Activated CD8-positive, alpha-beta memory T cell treated with anti-CD3 and anti-CD28 coated beads, Interleukin-2, amount 50 U/mL, for 24 hours (primary cell): Measurements from ENCODE around the gene SIN3B.

Experiments
- DNase-seq: peaks from one replicate; pipeline ENCODE4 v3.0.0-alpha.2; 2020; ENCODE audit errors: extremely low read depth

Gene SIN3B

DNA sequence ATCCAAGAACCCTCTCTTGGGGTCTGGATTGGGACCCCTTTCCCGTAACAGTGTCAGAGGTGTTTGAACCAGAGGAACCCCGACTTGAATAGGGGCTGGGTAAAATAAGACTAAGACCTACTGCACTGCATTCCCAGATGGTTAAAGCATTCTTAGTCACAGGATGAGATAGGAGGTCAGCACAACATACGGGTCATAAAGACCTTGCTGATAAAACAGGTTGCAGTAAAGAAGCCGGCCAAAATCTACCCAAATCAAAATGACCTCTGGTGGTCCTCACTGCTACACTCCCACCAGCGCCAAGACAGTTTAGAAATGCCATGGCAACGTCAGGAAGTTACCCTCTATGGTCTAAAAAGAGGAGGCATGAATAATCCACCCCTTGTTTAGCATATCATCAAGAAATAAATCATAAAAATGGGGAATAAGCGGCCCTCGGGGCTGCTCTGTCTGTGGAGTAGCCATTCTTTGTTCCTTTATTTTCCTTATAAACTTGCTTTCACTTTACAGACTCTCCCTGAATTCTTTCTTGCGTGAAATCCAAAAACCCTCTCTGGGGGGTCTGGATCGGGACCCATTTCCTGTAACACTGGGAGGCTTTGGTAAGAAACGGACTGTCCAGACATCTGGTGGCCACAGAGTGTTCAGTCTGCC lies 4.4 kb upstream of the SIN3B start:
- no peak for DNase-seq

DNA sequence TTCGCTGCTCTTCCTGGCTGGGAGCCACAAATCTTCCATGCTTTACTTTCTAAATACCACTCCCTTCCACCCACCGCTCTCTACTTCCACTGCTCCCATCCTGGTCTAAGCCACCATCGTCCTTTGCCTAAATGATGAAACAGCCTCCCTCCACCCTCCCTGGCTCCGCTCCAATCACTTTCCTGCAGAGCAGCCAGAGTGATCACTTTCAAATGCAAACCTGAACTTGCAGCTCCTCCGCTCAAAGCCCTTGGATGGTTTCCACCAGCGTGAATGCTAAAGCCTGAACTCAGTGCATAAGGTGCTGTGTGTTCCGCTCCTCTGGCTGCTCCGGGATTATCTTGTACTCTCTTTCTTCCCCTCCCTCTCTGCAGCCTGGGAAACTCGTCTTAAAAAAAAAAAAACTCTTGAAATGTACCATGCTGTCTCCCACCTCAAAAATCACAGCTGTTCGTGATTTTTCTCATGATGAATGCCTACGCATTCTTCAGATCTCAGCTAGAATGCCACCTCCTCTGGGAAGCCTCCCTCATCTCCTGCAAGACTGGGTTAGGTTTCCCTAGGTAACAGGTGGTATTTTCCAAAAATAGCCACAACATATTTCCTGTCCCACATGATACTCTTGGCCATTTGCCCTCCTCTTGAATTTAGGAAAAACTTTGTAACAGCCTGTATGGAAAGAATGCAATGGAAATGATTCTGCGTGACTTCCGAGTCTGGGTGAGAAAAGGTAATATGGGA lies 3.7 kb upstream of the SIN3B start:
- no peak for DNase-seq

DNA sequence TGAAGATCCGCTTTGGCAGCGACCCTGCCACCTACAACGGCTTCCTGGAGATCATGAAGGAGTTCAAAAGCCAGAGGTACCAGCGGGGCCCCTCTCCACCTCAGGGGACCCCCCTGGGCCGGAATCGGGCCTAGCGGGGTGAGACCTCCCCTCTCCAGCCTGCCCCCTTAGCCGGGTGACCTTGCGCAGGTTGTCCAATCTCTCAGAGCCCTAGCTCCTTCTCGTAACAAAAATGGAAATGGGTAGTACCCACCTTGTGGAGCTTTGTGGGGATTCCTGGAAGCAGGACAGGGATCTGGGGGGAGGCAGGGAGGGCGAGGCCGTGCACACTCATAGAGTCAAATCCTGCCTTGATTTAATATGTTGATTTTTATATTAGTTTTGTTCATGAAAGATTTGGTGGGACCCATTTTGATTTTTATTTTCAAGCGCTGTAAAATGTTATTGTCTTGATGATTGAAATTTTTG lies 658 bp downstream of the SIN3B start:
- DNase-seq, result no peak

DNA sequence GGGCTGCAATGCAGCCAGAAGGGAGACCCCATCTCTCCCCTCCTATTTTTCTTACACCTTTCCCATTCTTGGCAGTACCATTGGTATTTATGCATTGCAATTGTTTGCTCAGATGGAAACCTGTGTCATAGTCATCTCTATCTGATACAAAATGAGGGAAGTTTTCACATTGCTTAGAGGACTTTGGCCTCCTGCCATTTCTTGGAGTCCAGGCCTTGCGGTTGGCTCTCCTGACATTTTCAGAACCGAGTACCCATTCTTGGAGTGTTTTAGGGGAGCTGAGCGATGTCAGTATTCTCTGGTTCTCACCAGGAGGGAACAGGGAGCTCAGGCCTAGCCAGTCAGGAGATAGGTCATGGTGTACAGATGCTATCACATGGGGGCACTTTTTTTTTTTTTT lies 1.5 kb downstream of the SIN3B start:
- no peak for DNase-seq

- no peak for DNase-seq
Measured at GRCh38 chr19:16831531-16831930, 2.3 kb downstream of the SIN3B start.

DNA sequence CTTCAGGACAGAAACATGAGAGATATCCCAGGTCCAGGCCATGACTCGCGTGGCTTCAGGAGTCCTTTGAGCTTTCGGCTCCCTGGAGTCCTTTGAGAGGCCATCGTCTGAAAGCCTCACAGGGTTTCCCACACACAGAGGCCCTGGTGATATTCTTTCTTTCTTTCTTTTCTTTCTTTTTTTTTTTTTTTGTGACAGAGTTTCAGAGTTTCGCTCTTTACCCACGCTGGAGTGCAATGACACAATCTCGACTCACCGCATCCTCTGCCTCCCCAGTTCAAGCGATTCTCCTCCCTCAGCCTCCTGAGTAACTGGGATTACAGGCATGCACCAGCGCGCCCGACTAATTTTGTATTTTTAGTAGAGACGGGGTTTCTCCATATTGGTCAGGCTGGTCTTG lies 5.5 kb downstream of the SIN3B start:
- no peak for DNase-seq

DNA sequence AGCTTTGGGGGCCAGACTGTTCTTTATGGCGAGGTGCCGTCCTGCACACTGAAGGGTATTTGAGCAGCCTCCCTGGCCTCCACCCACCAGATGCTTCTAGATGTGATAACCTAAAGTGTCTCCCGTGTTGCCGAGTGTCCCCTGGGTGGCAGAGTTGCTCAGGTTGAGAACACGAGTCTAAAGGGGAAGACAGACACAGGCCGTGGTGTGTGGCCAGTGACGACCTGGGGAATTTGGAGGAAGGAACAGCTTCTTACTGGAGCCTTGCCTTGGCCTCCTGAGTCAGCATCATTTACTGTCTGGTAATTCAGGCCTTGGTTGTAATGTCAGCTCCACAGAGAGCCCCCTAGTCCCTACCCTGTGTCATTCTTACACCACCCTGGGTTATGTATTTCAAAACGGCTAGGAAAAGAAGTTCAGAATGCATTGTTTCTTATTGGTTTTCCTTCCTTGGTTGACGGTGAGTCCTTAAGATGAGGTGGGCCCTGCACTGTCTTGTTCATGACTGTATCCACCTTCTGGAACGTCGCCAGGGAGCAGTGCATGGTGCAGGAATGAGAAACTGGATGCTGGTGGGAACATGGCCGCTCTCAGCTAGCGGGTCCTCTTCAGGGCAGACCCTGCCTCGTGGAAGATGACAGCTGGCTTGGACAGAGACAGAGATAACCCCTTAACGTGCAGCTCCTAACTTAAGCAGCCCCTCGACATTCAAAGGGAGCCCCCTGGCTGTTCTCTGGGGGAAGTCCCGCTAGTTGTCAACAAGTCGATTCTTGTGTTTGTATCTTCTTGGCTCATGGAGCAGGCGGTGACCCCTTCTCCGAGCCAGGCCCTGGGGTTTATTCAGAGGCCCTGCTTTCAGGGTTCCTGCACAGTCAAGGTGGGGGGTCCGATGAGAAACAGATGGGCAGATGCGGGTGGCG lies 7.2 kb downstream of the SIN3B start:
- no peak for DNase-seq

GRCh38 chr19:16837035-16837362 lies 7.8 kb downstream of the SIN3B start:
- no peak for DNase-seq

- no peak for DNase-seq
Measured at GRCh38 chr19:16841391-16841926, 12.3 kb downstream of the SIN3B start.

DNA sequence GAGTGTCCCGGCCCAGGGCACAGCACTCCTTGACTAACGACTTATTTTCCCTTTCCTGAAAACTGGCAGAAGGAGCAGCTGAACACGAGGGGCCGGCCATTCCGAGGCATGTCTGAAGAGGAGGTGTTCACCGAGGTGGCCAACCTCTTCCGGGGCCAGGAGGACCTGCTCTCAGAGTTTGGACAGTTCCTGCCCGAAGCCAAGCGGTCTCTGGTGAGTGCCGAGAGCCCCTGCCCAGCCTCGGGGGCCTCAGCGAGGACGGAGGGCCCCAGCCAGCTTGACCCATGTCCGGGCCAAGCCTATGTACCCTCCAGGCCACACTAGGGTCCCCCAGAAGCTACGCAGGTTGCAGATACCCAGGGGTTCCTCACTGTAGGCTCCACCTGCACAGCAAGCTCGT lies 17.7 kb downstream of the SIN3B start:
- no peak for DNase-seq

GRCh38 chr19:16847430-16847829 lies 18.2 kb downstream of the SIN3B start:
- no peak for DNase-seq

GRCh38 chr19:16849168-16849567 lies 20.0 kb downstream of the SIN3B start:
- no peak for DNase-seq

DNA sequence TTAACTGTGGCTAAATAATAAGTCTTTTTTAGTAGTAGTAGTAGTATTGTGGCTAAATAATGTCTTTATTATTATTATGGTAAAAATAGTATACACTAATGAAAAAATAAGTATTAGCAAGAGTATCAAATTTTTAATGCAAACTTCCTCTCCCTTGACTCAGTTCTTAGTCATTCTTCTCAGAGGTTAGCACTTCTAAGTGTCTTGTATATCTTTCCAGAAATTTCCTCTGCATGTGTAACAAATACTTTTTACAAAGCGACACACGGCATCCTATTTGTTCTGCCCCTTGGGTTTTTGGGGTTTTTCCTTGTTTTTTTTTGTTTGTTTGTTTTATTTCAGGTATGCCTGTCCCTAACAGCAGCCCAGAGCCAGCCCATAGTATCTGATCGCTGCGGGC lies 20.9 kb downstream of the SIN3B start:
- DNase-seq, result no peak

GRCh38 chr19:16851031-16851712 lies 22.0 kb downstream of the SIN3B start:
- no peak for DNase-seq

- DNase-seq, result no peak
Measured at GRCh38 chr19:16853066-16853465, 23.9 kb downstream of the SIN3B start.

DNA sequence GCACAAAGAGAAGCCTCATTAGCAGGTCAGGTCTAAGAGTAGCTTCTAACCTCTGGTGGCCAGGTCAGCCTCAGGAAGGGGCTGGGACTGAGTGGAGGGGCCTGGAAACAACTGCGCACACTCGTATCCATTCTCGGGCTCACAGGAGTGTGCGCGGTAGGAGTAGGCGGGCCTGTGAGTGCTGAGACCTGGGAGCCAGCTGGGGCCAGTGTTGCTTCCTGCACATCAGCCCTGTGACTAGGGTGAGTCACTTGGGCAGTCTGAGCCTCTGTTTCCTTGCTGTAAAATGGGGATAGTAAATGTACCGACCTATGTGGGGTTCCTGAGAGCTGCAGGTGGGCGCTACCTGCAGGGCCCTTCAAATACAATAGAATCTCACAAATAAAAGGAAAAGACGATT lies 26.9 kb downstream of the SIN3B start:
- no peak for DNase-seq

DNA sequence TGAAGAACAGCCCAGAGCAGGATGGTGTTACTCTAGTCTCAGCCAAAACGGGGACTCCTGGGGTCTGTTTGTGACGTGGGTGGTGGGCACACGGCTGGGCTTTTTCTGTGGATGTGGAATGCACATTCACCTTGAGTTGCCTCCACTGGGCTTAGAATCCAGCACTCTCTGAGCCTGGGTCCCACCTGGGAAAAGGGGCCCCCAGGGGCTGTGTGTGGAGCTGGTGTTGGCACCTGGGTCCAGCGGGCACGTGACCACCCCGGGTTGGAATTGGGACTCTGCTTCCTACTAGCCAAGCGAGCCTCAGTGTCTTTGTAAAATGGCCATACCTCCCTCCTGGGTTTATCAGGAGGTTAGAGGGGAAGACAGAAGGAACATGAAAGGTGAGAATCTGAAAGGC lies 30.4 kb downstream of the SIN3B start:
- no peak for DNase-seq

DNA sequence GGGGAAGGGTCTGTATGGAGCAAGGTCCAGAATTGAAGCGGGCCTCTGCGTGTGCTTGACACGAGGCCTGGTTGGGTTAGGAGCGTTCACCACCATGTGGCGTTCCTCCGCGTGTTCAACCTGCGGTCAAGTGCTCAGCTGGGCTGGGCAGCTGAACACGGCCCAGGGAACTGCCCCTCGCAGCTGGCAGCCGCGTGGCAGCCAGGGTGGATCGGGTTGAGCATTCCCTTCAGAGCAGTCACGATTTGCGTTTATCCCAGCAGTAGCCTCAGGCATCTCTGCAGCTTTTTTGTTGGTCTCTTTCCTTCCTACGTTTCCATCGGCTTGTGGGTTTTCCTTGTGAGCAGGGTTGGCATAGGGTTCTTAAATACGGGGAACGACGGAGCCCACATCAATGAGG lies 30.9 kb downstream of the SIN3B start:
- DNase-seq, result no peak

DNA sequence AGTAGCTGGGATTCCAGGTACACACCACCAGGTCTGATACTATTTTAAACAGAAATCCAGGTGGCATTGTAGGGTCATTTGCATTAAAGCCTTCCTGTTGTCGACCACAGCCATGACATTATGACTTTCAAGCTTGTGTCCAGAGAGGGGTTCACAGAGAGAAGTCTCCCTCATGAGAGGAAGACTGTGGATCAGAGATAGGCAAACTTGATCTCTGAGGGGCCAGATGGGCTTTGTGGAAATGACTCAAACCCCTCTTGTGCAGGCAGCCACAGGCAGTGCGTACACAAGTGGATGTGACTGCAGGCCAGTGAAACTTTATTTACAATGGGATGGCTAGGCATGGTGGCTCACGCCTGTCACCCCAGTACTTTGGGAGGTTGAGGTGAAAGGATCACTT lies 31.8 kb downstream of the SIN3B start:
- no peak for DNase-seq

DNA sequence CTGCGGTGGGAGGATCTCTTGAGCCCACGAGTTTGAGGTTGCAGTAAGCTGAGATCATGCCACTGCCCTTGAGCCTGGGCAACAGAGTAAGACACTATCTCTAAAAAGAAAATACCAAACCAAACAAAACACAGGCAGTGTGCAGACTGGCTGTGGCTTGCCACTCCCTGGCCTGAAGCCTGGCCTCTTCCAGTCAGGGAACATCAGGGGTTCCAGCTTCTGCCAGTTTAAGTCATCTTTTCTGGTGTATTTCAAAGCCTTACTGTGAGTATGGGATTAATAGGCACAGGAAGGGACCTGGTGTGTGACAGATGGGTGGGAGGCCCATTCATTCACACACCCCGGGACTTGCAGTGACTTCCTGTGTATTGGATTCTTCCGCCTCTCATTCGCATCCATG lies 32.6 kb downstream of the SIN3B start:
- no peak for DNase-seq

DNA sequence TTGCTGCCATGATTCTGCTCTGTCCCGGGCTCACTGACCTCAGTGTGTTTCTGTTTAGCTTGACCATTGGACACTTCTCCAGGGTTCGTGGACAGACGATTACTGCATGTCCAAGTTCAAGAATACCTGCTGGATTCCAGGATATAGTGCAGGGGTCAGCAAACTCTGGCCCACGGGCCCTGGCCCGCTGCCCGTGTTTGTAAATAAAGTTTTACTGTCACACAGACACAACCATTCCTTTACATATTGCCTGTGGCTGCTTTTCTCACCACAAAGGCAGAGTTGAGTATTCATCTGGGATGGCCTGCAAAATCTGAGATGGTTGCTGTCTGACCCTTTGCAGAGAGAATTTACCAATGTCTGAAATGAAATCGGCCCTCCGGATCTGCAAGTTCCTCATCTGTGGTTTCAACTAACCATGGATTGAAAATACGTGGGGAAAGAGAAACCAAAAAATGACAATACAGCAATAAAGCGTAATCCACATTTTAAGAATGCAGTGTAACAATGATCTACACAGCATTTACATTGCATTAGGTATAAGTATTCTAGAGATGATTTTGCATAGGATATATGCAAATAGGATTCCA lies 33.7 kb downstream of the SIN3B start:
- DNase-seq, result no peak
